HCT116 (cell line): ENCODE measurements around the gene KLHL25.

Experiments
- EGR1 ChIP-seq: IDR thresholded peaks from 2 replicates; pipeline ENCODE4 v1.6.1; 2012; ENCODE audit warnings: low read depth
- ELF1 ChIP-seq: IDR thresholded peaks from 2 replicates; pipeline ENCODE4 v1.6.1; 2012; ENCODE audit warnings: low read depth, borderline replicate concordance
- POLR2A ChIP-seq: IDR thresholded peaks from 2 replicates; pipeline ENCODE4 v1.7.0; 2011; ENCODE audit warnings: borderline replicate concordance; ENCODE audit not compliant: insufficient read depth, insufficient read length; ENCODE audit errors: extremely low read depth
- POLR2AphosphoS5 ChIP-seq: IDR thresholded peaks from 2 replicates; pipeline ENCODE4 v1.6.1; 2011; ENCODE audit warnings: mild to moderate bottlenecking, low read depth, low read length, moderate library complexity
- SIN3A ChIP-seq: IDR thresholded peaks from 2 replicates; pipeline ENCODE4 v1.6.1; 2012; ENCODE audit warnings: low read depth
- SP1 ChIP-seq: IDR thresholded peaks from 2 replicates; pipeline ENCODE4 v1.6.1; 2012; ENCODE audit warnings: low read depth
- TCF7L2 ChIP-seq: IDR thresholded peaks from 2 replicates; pipeline ENCODE4 v1.7.0; 2011; ENCODE audit warnings: borderline replicate concordance, inconsistent platforms; ENCODE audit not compliant: insufficient read depth, insufficient read length; ENCODE audit errors: extremely low read depth
- YY1 ChIP-seq: IDR thresholded peaks from 2 replicates; pipeline ENCODE4 v1.6.1; 2011; ENCODE audit warnings: low read length, low read depth, moderate library complexity, mild to moderate bottlenecking; ENCODE audit not compliant: insufficient replicate concordance; ENCODE audit errors: extremely low read depth
- ZFX ChIP-seq: fragments of 450-650 bp; IDR thresholded peaks from 2 replicates; pipeline ENCODE4 v1.6.1; 2017
- ZNF274 ChIP-seq: fragments of 200-500 bp; sonication (Bioruptor generic); IDR thresholded peaks from 2 replicates; pipeline ENCODE4 v1.6.1; 2014; ENCODE audit warnings: mild to moderate bottlenecking, low read depth, low read length, inconsistent platforms
- TF ChIP-seq, protein P1 (sequence below), 3 experiments: fragments of 200-600 bp in 1 of 3; sonication (generic) in 1 of 3; IDR thresholded peaks in 2 of 3; conservative IDR thresholded peaks in 1 of 3; 2 replicates each; pipeline ENCODE4 v1.5.1; 2012 to 2017; ENCODE audit warnings: low read depth in 2 of 3, low read length in 2 of 3, antibody characterized with exemption in 1 of 3, borderline replicate concordance in 1 of 3, control low read depth in 1 of 3, mild to moderate bottlenecking in 1 of 3, mixed read lengths in 1 of 3, mixed run types in 1 of 3, moderate library complexity in 1 of 3; ENCODE audit not compliant: insufficient read depth in 1 of 3
- TF ChIP-seq, protein P2 (sequence below): IDR thresholded peaks from 2 replicates; pipeline ENCODE4 v1.6.1; 2012; ENCODE audit warnings: low read depth
- TF ChIP-seq, protein P3 (sequence below): IDR thresholded peaks from 2 replicates; pipeline ENCODE4 v1.6.1; 2012

DNA sequence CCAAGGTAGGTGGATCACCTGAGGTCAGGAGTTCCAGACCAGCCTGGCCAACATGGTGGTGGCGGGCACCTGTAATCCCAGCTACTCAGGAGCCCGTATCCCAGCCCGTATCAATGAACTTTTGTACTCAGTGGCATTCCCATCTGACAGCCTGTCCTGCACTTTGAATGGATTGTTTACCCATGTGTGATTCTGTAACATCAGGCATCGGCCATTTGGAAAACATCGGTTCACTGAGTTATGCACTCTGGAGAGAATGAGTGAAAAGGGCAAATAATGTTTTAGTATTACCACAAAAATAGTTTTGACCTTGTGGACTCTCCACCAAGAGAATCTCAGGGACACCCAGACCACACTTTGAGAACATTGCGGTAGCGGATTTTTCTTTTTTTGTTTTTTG, 13.6 kb downstream of the KLHL25 start:
- TF ChIP-seq POLR2A (no peak), SP1 (no peak), YY1 (no peak), EGR1 (no peak), TCF7L2 (no peak), SIN3A (no peak), ZFX (no peak), ZNF274 (no peak), ELF1 (no peak), POLR2AphosphoS5 (no peak)
- TF ChIP-seq, protein P1, sequence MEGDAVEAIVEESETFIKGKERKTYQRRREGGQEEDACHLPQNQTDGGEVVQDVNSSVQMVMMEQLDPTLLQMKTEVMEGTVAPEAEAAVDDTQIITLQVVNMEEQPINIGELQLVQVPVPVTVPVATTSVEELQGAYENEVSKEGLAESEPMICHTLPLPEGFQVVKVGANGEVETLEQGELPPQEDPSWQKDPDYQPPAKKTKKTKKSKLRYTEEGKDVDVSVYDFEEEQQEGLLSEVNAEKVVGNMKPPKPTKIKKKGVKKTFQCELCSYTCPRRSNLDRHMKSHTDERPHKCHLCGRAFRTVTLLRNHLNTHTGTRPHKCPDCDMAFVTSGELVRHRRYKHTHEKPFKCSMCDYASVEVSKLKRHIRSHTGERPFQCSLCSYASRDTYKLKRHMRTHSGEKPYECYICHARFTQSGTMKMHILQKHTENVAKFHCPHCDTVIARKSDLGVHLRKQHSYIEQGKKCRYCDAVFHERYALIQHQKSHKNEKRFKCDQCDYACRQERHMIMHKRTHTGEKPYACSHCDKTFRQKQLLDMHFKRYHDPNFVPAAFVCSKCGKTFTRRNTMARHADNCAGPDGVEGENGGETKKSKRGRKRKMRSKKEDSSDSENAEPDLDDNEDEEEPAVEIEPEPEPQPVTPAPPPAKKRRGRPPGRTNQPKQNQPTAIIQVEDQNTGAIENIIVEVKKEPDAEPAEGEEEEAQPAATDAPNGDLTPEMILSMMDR (IDR thresholded peaks at IDR 0.05 in 2 of 3, conservative IDR thresholded peaks at IDR 0.05 in 1 of 3; ENCODE audit: borderline replicate concordance in 1 of 3, insufficient read depth in 1 of 3, low read depth in 2 of 3, low read length in 2 of 3): no peak
- TF ChIP-seq, protein P2, sequence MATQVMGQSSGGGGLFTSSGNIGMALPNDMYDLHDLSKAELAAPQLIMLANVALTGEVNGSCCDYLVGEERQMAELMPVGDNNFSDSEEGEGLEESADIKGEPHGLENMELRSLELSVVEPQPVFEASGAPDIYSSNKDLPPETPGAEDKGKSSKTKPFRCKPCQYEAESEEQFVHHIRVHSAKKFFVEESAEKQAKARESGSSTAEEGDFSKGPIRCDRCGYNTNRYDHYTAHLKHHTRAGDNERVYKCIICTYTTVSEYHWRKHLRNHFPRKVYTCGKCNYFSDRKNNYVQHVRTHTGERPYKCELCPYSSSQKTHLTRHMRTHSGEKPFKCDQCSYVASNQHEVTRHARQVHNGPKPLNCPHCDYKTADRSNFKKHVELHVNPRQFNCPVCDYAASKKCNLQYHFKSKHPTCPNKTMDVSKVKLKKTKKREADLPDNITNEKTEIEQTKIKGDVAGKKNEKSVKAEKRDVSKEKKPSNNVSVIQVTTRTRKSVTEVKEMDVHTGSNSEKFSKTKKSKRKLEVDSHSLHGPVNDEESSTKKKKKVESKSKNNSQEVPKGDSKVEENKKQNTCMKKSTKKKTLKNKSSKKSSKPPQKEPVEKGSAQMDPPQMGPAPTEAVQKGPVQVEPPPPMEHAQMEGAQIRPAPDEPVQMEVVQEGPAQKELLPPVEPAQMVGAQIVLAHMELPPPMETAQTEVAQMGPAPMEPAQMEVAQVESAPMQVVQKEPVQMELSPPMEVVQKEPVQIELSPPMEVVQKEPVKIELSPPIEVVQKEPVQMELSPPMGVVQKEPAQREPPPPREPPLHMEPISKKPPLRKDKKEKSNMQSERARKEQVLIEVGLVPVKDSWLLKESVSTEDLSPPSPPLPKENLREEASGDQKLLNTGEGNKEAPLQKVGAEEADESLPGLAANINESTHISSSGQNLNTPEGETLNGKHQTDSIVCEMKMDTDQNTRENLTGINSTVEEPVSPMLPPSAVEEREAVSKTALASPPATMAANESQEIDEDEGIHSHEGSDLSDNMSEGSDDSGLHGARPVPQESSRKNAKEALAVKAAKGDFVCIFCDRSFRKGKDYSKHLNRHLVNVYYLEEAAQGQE: no peak
- TF ChIP-seq, protein P3, sequence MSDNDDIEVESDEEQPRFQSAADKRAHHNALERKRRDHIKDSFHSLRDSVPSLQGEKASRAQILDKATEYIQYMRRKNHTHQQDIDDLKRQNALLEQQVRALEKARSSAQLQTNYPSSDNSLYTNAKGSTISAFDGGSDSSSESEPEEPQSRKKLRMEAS: no peak
